Inflammatory macrophage treated with lipopolysaccharide for 1 hour (primary cell): ENCODE data around the gene PRKCB.
A peak's percentile ranks its signal among the peaks of the same experiment; 100 is the strongest.

Experiments
- DNase-seq, 2 donors: peaks; one replicate each; pipeline ENCODE4 v3.0.0-alpha.2; 2020 to 2022

Gene PRKCB

DNA sequence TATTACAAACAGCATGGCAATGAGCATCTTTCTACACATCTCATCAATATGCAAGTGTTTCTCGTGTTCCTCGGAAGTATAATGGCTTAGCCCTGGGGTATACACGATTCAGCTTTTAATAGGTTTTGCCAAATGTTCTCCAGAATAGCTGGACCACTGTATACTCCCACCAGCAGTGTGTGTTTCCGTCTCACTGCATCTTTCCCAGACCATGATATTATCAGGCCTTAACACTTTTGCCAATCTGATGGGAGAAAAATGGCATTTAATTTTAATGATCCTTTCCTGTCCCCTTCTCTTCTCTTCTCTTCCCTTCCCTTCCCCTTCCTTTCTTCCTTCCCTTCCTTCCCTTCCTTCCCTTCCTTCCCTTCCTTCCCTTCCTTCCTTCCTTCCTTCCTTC lies 30.8 kb downstream of the PRKCB start:
- DNase-seq = no peak

DNA sequence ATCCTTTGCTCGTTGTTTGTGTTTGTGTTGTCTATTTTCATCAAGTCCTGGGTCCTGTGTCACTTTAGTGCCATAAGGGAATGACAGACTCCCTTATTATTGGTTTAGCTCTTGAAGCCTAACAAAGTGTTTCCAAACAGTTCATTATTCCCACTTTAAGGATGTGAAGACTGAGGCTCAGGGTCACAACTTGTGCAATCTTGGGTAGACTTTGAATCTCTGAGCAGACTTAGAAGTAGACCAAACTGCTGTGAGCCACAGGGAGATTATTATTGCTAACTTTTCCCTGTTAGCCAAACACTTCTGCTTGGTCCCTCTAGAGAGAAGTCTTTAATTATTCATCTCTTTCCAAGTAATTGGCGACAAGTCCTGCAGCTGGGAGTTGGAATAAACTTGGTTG lies 31.8 kb downstream of the PRKCB start:
- no peak for DNase-seq

DNA sequence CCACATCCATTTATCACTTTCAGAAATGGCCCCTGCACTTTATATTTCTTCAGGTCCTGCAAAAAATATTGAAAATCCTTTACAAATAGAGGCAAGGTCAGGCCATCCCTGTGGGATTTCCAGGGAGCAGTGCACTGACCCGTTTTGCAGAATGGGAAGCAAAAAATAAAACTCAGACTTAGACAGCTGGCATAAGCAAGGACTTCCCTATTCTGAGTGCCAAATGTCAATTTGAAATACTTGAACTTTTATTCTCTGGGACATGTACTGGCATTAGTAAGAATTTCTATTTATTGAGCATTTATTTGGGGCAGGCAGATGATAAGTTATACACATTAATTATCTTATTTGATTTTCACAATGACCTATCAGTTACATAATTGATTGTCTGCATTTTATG lies 32.4 kb downstream of the PRKCB start:
- DNase-seq = peak in 1 of 2 donors; percentile 45

DNA sequence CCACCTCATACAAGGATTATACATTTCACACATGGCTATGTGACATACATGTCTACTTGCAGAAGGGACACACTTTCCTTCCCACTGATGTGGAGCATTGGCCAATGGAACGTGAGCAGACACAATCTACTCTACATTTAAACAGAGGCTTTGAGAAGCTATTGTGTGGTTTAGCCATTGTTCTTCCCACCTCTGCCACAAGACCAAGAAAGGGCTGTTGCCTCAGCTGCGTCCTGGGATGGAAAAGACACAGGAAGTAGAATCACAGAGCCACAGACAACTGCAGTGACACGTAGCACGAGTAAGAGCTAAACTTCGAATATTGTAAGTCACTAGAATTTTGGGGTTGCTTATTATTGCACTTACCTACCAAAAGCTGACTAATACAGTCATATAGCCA lies 33.3 kb downstream of the PRKCB start:
- peak; percentile 40 to 41 for DNase-seq

DNA sequence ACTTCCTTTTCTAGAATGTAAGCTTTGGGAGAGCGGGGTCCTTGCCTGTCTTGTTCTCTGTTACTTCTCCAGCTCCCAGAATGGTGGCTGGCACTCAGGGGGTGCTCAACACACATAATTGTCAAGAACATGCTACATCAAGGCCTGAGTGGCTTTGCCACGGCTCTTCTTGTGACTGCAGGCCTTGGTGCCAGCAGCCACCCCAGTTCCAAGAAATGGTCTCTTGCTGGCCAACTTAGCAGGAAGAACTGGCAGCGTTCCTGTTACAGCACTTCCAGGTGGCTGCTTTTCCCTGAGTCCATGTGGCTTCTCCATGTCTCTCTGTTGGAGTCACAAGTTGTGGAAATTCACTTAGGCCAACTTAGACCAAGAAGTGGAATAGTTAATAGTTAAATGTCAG lies 36.1 kb downstream of the PRKCB start:
- DNase-seq = no peak

DNA sequence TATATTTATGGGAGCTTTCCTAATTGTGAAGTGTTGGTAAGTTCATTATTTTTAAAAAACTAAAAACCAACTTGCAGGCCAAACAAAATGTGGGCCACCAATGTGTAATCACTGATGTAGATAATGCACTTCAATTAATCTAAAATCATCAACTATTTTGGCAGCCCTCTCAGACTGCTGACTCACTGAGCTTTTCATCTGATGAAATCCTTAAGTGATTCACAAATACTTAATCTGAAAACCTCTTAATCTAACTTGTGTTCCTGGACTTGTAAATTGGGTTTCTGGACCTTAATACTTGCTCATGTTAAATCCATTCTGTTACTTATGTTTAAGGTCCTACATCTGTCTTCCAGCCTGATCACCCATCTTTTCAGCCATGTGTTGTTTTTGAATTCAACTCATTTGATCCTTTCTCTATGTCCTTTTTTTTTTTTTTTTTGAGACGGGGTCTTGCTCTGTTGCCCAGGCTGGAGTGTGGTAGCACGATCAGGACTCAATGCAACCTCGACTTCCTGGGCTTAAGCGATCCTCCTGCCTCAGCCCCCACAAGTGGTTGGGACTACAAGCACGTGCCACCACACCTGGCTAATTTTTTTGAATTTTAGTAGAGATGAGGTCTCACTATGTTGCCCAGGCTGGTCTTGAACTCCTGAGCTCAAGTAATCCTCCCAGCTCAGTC lies 39.0 kb downstream of the PRKCB start:
- peak; percentile 27 to 39 for DNase-seq

DNA sequence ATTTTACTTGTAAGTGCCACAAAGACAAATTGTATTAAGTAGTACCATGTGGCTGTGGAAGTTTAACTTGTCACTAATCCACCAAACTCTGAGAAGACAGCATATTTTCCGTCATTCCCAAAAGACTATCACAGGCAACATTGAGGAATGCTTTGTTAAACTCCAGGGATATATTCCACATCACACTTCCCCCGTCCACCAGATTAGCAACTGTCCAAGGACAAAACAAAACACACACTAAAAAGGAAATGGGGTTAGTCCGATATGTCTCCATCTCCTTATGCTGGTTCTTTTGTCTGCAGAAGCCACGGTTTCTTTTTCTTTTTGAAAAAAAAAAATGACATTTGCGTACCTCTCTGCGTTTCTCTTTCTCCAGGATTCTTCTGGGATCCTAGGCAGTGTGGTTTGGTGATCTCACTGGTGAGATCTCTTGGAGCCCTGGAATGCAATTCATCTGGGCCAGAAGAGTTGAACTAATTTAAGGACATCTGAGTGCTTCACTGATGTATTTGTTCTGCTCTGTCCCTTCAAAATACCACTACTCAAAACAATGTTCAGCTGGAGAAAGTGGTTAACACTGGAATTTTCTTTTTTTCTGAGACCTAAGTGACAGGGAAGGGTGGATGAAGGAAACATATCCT lies 40.6 kb downstream of the PRKCB start:
- peak in 1 of 2 donors; percentile 41 for DNase-seq

DNA sequence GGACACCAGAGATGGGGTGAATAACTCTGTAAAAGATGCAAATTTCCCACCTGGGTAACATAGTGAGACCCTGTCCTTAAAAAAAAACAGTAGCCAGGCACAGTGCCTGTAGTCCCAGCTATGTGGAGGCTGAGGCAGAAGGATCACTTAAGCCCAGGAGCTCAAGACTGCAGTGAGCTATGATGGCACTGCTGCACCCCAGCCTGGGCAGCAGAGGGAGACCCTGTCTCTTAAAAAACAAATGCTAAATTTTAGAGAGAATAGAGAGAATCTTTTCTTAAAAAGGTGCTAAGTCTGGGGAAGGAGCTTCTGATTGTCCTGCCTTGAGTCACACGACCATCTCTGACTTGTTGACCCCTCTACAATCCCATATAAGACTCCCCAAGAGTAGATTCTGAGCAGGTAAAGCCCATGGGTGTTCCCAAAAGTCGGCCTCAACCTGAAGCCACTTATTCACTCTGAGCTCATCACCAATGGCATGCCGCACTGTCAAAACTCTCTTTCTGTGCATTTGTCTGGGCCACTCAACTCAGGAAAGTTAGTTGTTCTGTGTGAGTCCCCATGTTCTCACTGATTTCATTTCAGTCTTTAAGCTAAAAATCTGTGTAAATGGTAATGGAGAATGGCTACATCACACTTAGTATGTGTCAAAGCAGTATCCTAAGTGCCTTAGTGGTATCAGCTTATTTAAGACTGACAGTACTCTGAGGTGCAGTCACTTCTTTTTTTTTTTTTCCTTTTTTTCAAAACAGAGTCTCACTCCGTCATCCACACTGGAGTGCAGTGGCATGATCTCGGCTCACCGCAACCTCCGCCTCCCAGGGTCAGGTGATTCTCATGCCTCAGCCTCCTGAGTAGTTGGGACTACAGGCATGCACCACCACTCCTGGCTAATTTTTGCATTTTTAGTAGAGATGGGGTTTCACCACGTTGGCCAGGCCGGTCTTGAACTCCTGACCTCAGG lies 41.6 kb downstream of the PRKCB start:
- DNase-seq = no peak

DNA sequence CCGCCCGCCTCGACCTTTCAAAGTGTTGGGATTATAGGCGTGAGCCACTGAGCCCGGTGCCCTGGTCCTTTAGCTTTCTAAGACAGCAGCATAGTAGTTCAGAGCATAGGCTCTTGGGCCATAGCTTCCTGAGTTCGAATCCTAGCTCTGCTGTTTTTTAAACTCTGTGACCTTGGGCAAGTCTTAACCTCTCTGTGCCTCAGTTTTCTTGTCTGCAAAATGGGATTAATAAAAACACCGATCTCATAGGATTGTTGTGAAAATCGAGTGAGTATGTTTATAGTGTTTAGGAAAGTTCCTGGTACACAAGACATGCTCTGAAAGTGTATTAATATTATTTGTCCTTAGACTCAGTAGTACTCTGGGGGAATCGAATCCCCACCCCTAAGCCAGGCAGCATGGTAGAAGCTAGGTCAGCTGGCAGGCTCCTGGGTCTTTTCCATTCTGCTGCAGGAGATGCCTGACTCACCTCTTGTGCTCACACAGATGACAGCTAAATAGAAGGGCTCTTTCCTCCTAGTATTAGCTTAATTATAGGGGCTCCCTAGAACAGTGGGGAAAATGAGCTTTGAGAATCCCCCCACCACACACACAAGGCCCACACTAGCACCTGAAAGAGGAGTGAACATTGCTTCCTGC lies 44.1 kb downstream of the PRKCB start:
- DNase-seq = no peak

DNA sequence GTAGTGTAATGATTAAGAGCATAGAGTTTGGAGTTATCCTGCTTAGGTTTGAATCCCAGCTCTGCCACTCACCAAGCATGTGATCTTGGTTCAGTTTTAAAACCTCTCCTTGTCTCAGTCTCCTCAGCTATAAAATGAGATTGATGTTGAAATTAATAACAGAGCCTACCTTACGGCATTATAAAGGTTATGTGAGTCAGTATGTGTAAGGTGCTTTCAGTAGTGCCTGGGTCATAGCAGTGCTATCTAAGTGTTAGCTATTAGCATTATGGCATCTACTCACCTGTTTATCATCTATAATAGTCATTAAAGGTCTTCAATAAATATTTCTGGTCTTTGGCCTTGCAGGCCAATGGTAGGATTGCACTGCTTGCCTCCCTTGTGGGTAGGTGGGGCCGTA lies 53.4 kb downstream of the PRKCB start:
- DNase-seq = no peak

DNA sequence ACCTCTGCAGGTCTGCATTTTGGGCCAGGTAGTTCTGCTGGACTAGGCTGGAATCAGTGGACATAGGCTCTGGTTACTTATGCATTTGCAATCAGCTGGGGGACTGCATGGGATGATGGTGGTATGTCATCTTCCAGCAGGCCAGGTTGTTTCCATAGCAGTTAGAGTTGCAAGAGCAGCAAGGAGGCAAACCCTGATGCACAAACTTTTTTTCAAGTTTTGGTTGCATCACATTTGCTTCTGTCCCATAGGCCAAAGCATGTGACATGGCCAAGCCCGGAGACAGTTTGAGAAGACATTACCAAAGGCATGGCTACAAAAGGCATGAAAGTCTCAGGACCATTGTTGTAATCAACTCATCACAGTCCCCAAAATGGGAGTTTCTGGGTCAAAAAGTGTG lies 58.2 kb downstream of the PRKCB start:
- DNase-seq = peak in 1 of 2 donors; percentile 24

DNA sequence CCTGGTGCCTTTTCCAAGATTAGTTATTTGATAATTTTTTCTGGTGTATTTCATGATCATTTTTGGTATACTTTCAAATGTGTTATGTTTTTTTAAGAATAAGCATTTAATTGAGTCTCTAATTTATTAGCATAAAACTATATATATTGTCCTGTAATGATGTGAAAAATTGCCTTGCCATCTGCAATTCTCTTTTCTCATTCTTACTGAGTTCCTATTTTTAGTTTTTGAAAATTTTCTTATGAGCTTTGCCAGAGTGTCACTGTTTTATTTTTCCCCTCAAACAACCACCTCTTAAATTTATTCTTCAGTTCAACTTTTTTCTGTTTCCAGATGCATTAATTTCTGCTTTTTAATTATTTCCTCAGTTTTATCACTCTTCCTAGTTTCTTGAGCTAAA lies 59.3 kb downstream of the PRKCB start:
- no peak for DNase-seq

DNA sequence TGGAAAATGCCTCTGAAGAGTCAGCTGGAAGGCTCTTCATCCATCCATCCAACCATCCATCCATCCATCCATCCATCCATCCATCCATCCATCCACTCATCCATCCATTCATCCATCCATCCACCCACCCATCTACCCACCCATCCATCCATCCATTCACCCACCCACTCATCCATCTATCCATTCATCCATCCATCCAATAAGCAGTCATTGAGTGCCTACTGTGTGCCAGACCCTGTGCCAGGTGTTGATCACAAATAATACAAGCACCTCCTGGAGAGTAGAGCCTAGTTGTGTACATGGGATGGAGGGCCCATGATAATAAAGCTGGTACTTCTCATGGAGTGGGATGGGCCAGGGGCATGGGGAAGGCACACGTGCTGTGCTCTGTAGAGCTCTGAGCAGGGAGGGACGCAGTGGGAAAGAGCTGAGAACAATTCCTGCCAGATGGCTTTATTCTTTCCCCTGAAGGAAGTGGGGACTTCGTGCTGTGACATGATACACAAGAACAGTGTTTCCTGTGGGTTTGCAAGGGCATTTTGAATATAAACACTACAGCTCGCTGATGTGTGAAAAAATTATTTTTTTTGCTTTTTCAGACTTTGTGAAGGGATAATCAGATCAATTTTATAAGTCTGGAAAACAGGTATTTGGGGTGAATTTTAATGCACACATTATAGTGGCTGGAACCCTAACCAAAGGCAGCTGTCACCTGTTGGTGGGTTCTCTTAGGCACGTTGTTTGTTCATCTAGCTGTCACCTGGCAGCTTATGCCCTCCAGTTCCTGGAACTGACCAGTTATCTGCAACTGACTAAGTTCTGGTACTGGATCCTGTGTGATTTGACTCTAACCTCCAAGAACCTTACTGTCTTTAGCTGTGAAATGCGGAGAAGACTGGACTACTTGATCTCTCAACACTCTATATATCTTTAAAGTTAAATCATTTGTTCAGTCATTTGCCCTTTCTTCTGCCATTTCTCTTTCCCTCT lies 61.3 kb downstream of the PRKCB start:
- no peak for DNase-seq

DNA sequence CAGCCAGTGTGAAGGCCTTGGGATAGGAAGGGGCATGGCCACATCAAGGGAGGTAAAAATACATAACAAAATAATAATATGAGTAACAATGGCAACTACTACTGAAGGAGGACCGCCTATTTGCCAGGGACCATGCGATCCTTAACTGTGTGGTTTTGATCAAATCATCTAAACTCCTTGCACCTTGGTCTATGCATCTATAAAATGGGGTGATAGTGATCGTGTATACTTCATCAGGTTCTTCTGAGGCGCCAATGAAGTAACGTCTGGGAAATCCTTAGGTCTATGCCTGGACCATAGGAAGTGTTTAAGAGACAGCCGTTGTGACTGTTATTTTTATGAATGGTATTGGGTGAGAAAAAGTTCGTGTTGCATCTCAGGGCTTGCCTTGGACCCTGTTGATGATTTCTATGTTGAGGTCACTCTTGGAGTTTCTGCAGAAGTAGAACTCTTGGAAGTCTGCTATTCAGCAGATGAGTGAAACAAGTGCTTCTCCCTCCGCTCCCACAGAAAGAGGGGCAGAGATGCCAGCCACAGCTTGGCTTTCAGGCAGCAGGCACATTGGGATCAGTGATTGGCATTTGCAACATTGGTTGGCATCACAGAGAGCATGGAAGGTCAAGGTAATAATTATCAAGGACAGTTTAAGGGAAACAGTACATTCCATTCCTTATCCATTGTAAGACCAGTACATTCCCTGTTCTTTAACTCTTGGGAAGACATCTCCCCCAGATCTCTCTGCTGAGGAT lies 63.1 kb downstream of the PRKCB start:
- no peak for DNase-seq

DNA sequence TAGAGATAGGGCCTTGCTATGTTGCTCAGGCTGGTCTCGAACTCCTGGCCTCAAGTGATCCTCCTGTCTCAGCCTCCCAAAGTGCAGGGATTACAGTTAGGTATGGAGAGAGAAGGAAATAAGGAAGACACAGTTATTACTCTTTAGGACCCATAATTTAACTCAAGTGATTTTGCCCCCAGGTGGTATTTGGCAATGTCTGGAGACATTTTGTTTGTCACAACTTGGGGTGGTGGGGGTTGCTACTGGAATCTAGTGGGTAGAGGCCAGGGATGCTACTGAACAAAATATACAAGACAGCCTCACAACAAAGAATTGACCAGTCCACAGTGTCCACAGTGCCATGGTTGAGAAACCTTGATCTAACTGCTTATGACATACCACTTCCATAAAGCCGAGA lies 64.1 kb downstream of the PRKCB start:
- no peak for DNase-seq

DNA sequence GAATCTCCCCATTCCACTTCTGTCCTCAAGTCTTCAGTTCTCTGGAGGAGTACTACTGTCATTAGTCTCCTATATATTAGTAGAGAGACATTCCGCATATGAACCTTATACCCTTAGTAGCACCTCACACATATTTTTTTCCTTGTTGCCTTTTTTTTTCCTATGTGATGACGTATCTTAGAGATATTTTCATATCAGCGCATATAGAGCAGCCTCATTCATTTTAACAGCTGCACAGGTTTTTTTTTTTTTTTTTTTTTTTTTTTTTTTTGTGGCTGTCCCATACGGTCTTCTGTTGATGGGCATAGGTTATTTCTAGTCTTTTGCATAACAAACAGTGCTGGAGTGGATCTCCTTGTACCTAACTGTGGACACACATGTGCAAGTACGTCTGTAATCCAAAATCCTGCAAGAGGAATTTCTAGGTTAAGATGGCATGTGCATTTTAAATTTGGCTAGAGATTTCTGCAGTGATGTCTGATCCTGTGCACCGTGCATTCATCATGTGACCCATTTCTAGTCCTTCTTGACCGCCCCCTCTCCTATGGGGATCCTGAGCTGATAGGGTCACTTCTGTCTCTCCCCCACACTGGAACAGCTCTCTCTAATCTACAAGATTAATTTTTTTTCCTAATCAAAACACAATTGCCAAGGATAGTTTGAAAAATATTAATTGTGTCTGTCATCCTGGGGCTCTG lies 64.8 kb downstream of the PRKCB start:
- no peak for DNase-seq

DNA sequence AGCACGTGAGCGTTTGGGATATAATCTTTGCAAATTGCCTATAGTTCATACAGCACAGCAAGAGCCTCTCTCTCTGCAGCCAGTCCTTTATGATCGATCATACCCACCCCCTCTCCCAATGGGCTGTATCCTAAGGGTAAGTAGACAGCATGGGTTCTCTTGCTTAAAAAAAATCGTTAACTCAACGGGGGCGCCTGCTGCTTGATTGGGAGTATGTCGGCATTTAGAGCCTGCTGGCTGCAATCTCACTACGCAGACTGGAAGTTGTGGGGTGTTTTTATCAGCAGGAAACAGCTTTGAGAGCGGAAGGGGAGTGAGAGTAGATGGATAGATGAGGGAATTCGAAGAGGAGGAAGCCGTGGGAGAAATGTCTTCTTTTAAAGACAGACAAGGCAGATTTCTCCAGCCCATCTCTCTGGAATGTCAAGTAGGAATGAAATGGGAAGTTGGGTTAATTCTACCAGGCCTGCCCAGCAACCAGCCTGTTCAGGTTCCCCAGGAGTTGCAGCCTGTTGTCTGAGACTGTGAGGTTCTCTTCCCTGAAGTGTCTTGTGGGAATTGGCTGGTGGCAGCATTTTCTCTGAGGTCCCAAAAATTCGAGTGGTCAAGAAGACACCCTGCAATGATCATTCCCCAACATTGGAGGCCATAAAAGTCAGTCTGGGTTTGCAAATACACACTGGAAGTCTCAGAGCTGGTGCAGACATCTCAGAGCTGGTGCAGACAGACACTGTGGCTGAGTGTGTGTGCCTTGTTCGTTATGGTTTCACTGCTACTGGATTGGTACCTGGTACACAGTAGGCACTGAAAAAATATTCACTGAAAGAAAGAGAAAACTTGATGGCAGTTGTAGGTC lies 65.6 kb downstream of the PRKCB start:
- DNase-seq = no peak

DNA sequence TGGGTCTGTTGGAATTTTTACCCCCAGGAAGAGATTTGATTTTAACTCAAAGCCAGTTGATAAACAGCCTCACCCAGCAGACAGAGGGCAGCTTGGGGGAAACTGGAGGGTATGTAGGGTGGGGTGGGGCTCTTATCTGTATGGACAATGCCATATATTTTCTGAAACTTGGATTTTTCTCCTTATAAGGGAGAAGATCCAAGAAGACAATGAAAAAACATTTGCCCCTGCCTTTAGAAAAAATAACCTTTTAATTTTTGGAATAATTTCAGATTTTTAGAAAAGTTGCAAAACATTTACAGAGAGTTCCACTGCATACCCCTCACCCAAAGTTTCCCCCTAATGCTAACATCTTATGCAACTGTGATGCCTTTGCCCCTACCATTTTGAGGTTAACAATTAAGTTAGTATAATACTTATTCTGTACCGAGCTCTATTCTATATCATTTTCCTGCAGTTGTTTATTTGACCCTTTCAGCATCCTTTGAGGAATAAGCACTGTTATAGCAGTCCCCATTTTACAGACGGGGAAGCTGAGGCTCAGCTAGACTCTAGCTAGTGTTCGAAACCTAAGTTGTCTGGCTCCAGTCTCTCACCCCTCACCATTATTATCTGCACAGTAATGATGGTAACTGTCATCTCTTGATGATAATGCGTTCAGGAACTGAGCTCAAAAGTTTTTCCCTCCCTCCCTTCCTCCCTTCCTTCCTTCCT lies 66.4 kb downstream of the PRKCB start:
- DNase-seq = no peak
